Heart left ventricle (tissue), 13 donors: Measurements from ENCODE around the gene MTIF3.

Experiments used
- POLR2A ChIP-seq, 2 donors: fragments of 450-650 bp; IDR thresholded peaks; one replicate each; pipeline ENCODE4 v1.6.1; 2017; ENCODE audit warnings: antibody characterized with exemption in 2 of 2, mild to moderate bottlenecking in 2 of 2, moderate library complexity in 2 of 2
- TF ChIP-seq, protein P1 (sequence below), 12 donors: fragments of 200-600 bp; sonication (generic) in 4 of 12; IDR thresholded peaks; one replicate each; pipeline versions ENCODE4 v1.5.0 to v1.8.0; 2018 to 2022; ENCODE audit warnings: antibody characterized with exemption in 12 of 12, mild to moderate bottlenecking in 5 of 12
- donor health status: ischemic (EF 13 %, LVEDD 7.1; RV severe dilation, severe dysfunction).
- donor health status: DM: no; HTN: yes; CAD: no.
- donor health status: DM: no; HTN: no; CAD: no.
- donor health status: ischemic (EF 25% LVEDD 6.9; RV normal size, moderate dysfunction).
- donor health status: ischemic (EF 25% LVEDD 5.7; RV mildly dilated, moderate dysfunction).
- donor health status: ischemic (EF 35%, LVEDD 5.7; RV mildly dilated, moderate dysfunction).
- donor health status: nonischemic (EF 11% LVEDD 7.7; RV severe dilation, severe dysfunction).
- donor health status: DM: yes; HTN: yes; CAD: no.
- donor health status: PGD.
- donor health status: ischemic (EF 29% LVEDD 5.4; RV normal size, mild dysfunction).
- donor health status: nonischemic (EF 23%, LVEDD 6.1; RV moderate dilation, normal function).

DNA sequence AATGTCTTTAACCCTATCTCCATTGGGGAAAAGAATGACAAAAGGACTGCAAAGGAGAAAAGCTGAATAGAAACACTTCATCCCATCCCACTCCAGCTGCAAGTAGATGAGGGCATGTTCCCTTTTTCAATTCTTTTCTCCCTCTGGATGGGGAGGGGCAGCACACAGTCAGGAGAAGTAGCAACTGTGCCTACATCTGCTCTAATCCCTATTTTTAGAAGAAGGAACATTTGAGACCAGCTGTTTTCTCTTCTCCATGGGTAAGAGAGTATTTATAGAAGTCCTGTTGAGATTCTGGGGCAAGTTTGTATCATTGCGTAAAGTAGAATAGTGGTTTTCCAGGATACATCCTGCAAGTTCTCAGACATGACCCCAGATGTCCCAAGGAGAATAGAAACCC lies 35.2 kb downstream of the MTIF3 start:
- TF ChIP-seq, protein P1, sequence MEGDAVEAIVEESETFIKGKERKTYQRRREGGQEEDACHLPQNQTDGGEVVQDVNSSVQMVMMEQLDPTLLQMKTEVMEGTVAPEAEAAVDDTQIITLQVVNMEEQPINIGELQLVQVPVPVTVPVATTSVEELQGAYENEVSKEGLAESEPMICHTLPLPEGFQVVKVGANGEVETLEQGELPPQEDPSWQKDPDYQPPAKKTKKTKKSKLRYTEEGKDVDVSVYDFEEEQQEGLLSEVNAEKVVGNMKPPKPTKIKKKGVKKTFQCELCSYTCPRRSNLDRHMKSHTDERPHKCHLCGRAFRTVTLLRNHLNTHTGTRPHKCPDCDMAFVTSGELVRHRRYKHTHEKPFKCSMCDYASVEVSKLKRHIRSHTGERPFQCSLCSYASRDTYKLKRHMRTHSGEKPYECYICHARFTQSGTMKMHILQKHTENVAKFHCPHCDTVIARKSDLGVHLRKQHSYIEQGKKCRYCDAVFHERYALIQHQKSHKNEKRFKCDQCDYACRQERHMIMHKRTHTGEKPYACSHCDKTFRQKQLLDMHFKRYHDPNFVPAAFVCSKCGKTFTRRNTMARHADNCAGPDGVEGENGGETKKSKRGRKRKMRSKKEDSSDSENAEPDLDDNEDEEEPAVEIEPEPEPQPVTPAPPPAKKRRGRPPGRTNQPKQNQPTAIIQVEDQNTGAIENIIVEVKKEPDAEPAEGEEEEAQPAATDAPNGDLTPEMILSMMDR (IDR thresholded peaks at IDR 0.05) = no peak
- TF ChIP-seq POLR2A (IDR thresholded peaks at IDR 0.05) = no peak
